Naive B cell (primary cell): ENCODE data around the gene AMZ2. TPM values are rescaled to one million over a fixed set of nuclear protein-coding genes. Genes with fewer than 3 reads are reported as not detected.

Experiments
- ATAC-seq, 2 donors: fragments of 150-1000 bp; cut with Tn5 transposase; 2 replicates each; pipeline ENCODE4 v1.10.0; 2021; ENCODE audit warnings: low read depth in 2 of 2, mild to moderate bottlenecking in 2 of 2, moderate library complexity in 2 of 2
- DNase-seq: peaks from one replicate; pipeline ENCODE4 v3.0.0; 2022
- H3K27ac Mint-ChIP-seq, 6 donors: one replicate each; pipeline ENCODE4 v1.8.0; 2020 to 2022; ENCODE audit warnings: mild to moderate bottlenecking in 6 of 6, mixed read lengths in 6 of 6, moderate library complexity in 5 of 6, inconsistent platforms in 2 of 6
- H3K27me3 Mint-ChIP-seq, 3 donors: one replicate each; pipeline ENCODE4 v1.8.0; 2021 to 2022; ENCODE audit warnings: mixed read lengths in 3 of 3, mild to moderate bottlenecking in 1 of 3
- H3K36me3 Mint-ChIP-seq, 2 donors: one replicate each; pipeline ENCODE4 v1.8.0; 2020 to 2022; ENCODE audit warnings: mixed read lengths in 2 of 2, inconsistent platforms in 1 of 2, mild to moderate bottlenecking in 1 of 2
- H3K4me1 Mint-ChIP-seq, 3 donors: one replicate each; pipeline ENCODE4 v1.8.0; 2020 to 2022; ENCODE audit warnings: mixed read lengths in 3 of 3, inconsistent platforms in 1 of 3, mild to moderate bottlenecking in 1 of 3, moderate library complexity in 1 of 3
- H3K4me3 Mint-ChIP-seq, 8 donors: one replicate each; pipeline ENCODE4 v1.8.0; 2020 to 2022; ENCODE audit warnings: mild to moderate bottlenecking in 8 of 8, mixed read lengths in 8 of 8, moderate library complexity in 8 of 8, inconsistent platforms in 2 of 8
- H3K9me3 Mint-ChIP-seq, 7 donors: one replicate each; pipeline ENCODE4 v1.8.0; 2020 to 2022; ENCODE audit warnings: mixed read lengths in 7 of 7, mild to moderate bottlenecking in 5 of 7, inconsistent platforms in 2 of 7, moderate library complexity in 1 of 7
- polyA plus RNA-seq, 6 donors: library from polyadenylated mRNA; unstranded; fragments of 300-500 nt; fragmentation: Illumina TruSeq; gene quantifications; one replicate each; pipeline ENCODE4 v1.2.3, GENCODE V29; 2021; ENCODE audit warnings: low read depth in 6 of 6

AMZ2 gene
- polyA plus RNA-seq, 6 donors from 2014 or later: 92.7 to 152 (median 106) TPM

DNA sequence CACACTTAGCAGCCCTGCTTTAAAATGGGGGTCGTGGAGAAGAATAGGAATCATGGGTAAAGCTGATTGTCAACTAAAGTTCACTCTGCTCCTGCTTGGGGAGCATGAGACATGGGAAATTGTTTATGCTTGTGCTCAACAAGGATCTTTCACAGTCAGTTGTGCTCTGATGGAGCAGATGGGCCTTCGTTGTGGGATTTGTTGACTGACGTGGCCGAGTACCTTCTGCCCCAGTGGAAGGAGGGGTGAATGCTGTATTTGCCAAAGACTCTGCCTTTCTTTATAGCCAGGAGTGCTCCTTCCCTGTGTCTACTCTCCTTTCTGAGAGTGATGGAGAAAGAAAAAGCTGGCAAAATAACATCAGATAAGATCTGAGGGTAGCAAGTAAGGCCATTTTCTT lies 54.8 kb downstream of the AMZ2 start:
- H3K4me3 Mint-ChIP-seq: no peak overlapping the region
- peaks cover 0 to 3% (median 3%) of the 10 kb centered on the region in 3 donors for H3K4me1 Mint-ChIP-seq
- H3K27ac Mint-ChIP-seq: no peak overlapping the region
- ATAC-seq (no peak), DNase-seq (no peak)
- H3K9me3 Mint-ChIP-seq: no peaks in the 10 kb centered on the region
- H3K36me3 Mint-ChIP-seq: peaks cover 0 to 8% of the 10 kb centered on the region in 2 donors
- peaks cover 0 to 5% (median 0%) of the 10 kb centered on the region in 3 donors for H3K27me3 Mint-ChIP-seq

- no peak overlapping the region for H3K27ac Mint-ChIP-seq
- no peak for DNase-seq
Measured at GRCh38 chr17:68304706-68305105, 56.9 kb downstream of the AMZ2 start.

GRCh38 chr17:68305142-68305541 lies 57.3 kb downstream of the AMZ2 start:
- Mint-ChIP-seq H3K27ac (peak overlapping the region in 1 of 6 donors; percentile 44), H3K9me3 (no peaks in the 10 kb centered on the region), H3K4me1 (peaks cover 0 to 3% (median 3%) of the 10 kb centered on the region in 3 donors), H3K36me3 (peaks cover 0 to 13% of the 10 kb centered on the region in 2 donors), H3K4me3 (no peak overlapping the region), H3K27me3 (peaks cover 0 to 5% (median 0%) of the 10 kb centered on the region in 3 donors)
- DNase-seq (no peak), ATAC-seq (no peak)

More at GRCh38 chr17:68304706-68305105, 56.9 kb downstream of the AMZ2 start:
- peaks cover 0 to 5% (median 0%) of the 10 kb centered on the region in 3 donors for H3K27me3 Mint-ChIP-seq
- peaks cover 0 to 13% of the 10 kb centered on the region in 2 donors for H3K36me3 Mint-ChIP-seq
- no peak overlapping the region for H3K4me3 Mint-ChIP-seq
- ATAC-seq: no peak
- H3K9me3 Mint-ChIP-seq: no peaks in the 10 kb centered on the region
- H3K4me1 Mint-ChIP-seq: peaks cover 0 to 3% (median 3%) of the 10 kb centered on the region in 3 donors

Other genes starting within 250 kb of the AMZ2 start
- gene KPNA2, start 212.3 kb upstream of the AMZ2 start, polyA plus RNA-seq: 10 to 100 TPM; 24.2 to 59.9 (median 30.2) TPM
- gene SLC16A6, start 43.1 kb downstream of the AMZ2 start, polyA plus RNA-seq: under 1 TPM in 3 of 6 donors, not detected in 3; 0.34 to 0.62 (median 0.41) TPM
- 1 to 10 TPM; 3.4 to 5.8 (median 4.7) TPM for gene ARSG, start 43.5 kb downstream of the AMZ2 start, polyA plus RNA-seq
- 1 to 10 TPM in 5 of 6 donors, not detected in 1; 1.4 to 4.6 (median 3.1) TPM for gene WIPI1, start 209.5 kb downstream of the AMZ2 start, polyA plus RNA-seq